Left lung (tissue), 10 donors: ENCODE data around the gene CTDNEP1. TPM values are rescaled to one million over a fixed set of nuclear protein-coding genes. Genes with fewer than 3 reads are reported as not detected.

Experiments
- ATAC-seq: fragments of 200-7000 bp; cut with Tn5 transposase; one replicate; pipeline ENCODE4 v1.9.1; 2020; ENCODE audit warnings: moderate library complexity
- DNase-seq, 4 donors: peaks; one replicate each; pipeline ENCODE4 v3.0.0-alpha.2; 2013 to 2020
- H3K27ac ChIP-seq, 2 donors: fragments of 200-600 bp; sonication (generic) in 1 of 2; one replicate each; pipeline versions ENCODE4 v1.5.0 to v1.8.0; 2020 to 2021
- H3K27me3 ChIP-seq, 2 donors: fragments of 200-600 bp; sonication (generic) in 1 of 2; one replicate each; pipeline versions ENCODE4 v1.5.0 to v1.8.0; 2020 to 2021
- H3K36me3 ChIP-seq, 2 donors: fragments of 200-600 bp; sonication (generic) in 1 of 2; one replicate each; pipeline versions ENCODE4 v1.5.0 to v1.8.0; 2020 to 2021
- H3K4me1 ChIP-seq, 2 donors: fragments of 200-600 bp; one replicate each; pipeline ENCODE4 v1.8.0; 2021
- H3K4me3 ChIP-seq, 2 donors: fragments of 200-600 bp; sonication (generic) in 1 of 2; one replicate each; pipeline versions ENCODE4 v1.5.0 to v1.8.0; 2020 to 2021; ENCODE audit warnings: mild to moderate bottlenecking in 1 of 2
- H3K9me3 ChIP-seq, 2 donors: fragments of 200-600 bp; sonication (generic) in 1 of 2; one replicate each; pipeline versions ENCODE4 v1.5.0 to v1.8.0; 2020 to 2021
- intact Hi-C, 2 donors: fragments of 100-400 bp; cut with DNase I; formaldehyde crosslinking; loops; one replicate each; pipeline versions ENCODE4 v1.11.2 to v1.14.2; 2022
- polyA plus RNA-seq, 6 donors: library from polyadenylated mRNA; unstranded; fragments of 120-200 nt; gene quantifications; one replicate each; pipeline ENCODE4 v1.2.1, GENCODE V29; 2013; ENCODE audit not compliant: insufficient read length in 6 of 6
- total RNA-seq, 2 donors: library from RNA; stranded (reverse); fragmentation: NEBNext Ultra II Directional; extraction: Animal tissue kit (Norgen Biotek cat#: 25700); gene quantifications; one replicate each; pipeline ENCODE4 v1.2.1, GENCODE V29; 2021
- TF ChIP-seq, protein P1 (sequence below), 2 donors: fragments of 200-600 bp; sonication (generic) in 1 of 2; IDR thresholded peaks; one replicate each; pipeline versions ENCODE4 v1.5.0 to v1.8.0; 2021; ENCODE audit warnings: antibody characterized with exemption in 2 of 2
- donor health status: DM: no; HTN: yes; CAD: no.
- donor health status: DM: no; HTN: no; CAD: no.

CTDNEP1 gene
- total and polyA plus RNA-seq, 8 donors = 133 to 171 (median 146) TPM

DNA sequence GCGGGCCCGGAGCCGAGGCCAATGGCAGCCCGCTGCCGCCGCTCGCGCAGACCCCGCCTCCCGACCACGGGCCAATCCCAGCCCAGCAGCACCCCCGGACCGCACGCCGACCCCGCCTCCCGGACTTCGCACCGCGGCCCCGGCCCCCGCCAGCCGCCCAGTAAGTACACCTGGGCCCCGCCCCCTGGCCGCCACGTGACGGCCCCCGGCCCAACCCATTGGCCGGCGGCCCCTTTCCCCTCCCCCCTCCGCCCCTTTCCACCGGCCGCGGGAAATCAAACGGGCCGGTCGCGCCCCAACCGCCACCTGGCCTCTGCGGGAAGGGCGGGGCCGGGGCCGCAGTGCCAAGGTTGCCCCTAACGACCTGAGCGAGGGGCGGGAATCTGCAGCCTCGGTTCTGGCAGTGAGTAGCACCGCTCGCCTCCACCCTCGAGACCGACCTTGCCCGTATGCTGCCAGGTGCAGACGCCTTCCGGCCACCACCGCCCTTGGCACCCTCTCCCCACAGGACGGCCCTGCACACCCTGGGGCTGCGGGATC, 43.1 kb upstream of the CTDNEP1 start, which contains the start of gene YBX2:
Gene YBX2 (minus strand): TSS at position 26 of the 540 bp plus-strand sequence. CDS start 139 bp downstream, outside the sequence.
- peak; percentile 63 for ATAC-seq
- H3K9me3 ChIP-seq = no peaks in the 10 kb centered on the region
- intact Hi-C loops = loop anchor here (10.0 kb wide), 1 partner anchor 250 kb away; the partner anchor contains the start of gene SLC16A11 (in 2 of the 2)
- peak in 3 of 4 donors; percentile 50 to 88 (median 62) for DNase-seq
- no peaks in the 10 kb centered on the region for H3K36me3 ChIP-seq
- TF ChIP-seq, protein P1, sequence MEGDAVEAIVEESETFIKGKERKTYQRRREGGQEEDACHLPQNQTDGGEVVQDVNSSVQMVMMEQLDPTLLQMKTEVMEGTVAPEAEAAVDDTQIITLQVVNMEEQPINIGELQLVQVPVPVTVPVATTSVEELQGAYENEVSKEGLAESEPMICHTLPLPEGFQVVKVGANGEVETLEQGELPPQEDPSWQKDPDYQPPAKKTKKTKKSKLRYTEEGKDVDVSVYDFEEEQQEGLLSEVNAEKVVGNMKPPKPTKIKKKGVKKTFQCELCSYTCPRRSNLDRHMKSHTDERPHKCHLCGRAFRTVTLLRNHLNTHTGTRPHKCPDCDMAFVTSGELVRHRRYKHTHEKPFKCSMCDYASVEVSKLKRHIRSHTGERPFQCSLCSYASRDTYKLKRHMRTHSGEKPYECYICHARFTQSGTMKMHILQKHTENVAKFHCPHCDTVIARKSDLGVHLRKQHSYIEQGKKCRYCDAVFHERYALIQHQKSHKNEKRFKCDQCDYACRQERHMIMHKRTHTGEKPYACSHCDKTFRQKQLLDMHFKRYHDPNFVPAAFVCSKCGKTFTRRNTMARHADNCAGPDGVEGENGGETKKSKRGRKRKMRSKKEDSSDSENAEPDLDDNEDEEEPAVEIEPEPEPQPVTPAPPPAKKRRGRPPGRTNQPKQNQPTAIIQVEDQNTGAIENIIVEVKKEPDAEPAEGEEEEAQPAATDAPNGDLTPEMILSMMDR (IDR thresholded peaks at IDR 0.05) = no peak
- peak within 1 kb of the TSS; percentile 7 to 23 for H3K4me3 ChIP-seq
- peaks cover 13 to 33% of the 10 kb centered on the region in 2 donors for H3K4me1 ChIP-seq
- H3K27me3 ChIP-seq = peaks cover 26 to 82% of the 10 kb centered on the region in 2 donors
- H3K27ac ChIP-seq = no peak within 1 kb of the TSS

DNA sequence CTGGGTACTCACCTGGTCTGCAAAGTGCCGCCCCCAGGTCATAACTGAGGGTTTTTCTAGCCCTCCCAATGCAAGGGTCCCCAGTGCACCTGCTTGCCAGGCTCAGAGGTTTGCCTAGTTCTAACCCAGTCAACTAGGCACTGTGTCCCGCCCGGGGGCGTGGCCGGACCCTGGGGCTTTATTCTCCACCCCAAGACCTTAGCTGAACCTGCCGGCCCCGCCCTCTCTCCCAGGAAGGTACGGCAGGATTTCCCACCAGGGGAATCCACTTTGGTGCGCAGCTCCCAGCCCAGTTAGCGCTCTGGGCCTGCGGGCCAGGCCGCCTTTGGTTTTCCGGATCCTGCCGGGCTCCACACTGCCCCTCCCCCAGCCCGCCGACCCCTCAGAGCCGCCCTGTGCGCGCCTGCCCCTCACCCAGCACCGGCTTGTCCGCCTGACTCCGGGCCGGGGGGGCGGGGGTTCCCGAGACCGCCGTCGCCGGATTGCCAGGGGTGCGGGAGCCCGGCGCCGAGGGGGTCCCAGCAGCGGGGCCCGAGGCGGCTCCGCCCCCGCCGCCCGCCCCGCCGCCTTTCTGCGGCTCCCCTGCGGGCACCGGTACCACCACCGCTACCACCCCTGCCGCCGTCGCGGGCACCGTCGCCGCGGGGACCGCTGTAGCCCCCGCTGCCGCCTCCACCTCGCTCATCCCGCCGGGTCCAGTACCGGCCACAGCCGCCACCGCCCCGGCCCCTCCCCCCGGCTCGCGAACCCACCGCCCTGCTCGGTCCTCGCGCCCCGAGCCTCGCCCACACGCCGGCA, 42.5 kb upstream of the CTDNEP1 start:
- Histone ChIP-seq H3K27me3 (peaks cover 26 to 87% of the 10 kb centered on the region in 2 donors), H3K27ac (no peak overlapping the region), H3K9me3 (no peaks in the 10 kb centered on the region), H3K36me3 (no peaks in the 10 kb centered on the region), H3K4me1 (peaks cover 13 to 33% of the 10 kb centered on the region in 2 donors), H3K4me3 (peak overlapping the region in 1 of 2 donors; percentile 23)
- no peak for DNase-seq
- TF ChIP-seq, protein P1 (IDR thresholded peaks at IDR 0.05) = no peak
- intact Hi-C loops = loop anchor here (10.0 kb wide), 1 partner anchor 249 kb away; the partner anchor contains the start of gene SLC16A11 (in 2 of the 2)
- ATAC-seq = peak; percentile 29

DNA sequence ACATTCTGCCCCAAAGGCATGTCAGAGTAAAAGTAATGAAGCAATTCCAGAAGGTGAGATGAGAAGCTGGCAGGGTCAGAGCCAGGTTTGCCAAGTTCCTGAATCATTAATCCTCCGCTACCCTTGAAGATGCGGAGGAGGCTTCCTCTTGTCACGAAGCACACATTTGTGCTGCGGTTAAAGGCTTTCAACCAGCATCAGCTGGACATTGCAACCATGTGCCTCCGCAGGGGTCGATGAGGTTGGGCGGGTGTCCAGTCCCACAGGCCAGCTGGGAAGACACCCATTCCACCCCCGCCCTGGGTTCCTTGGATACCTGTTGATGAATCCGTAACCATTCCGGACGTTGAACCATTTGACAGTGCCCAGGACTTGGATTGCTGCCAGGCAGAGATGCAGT, 41.6 kb upstream of the CTDNEP1 start:
- H3K4me1 ChIP-seq = peaks cover 13 to 33% of the 10 kb centered on the region in 2 donors
- no peak overlapping the region for H3K27ac ChIP-seq
- no peak for DNase-seq
- no peaks in the 10 kb centered on the region for H3K36me3 ChIP-seq
- peaks cover 26 to 85% of the 10 kb centered on the region in 2 donors for H3K27me3 ChIP-seq
- H3K9me3 ChIP-seq = no peaks in the 10 kb centered on the region
- no peak overlapping the region for H3K4me3 ChIP-seq
- no peak for ATAC-seq
- intact Hi-C loops = loop anchor here (10.0 kb wide), 1 partner anchor 248 kb away; the partner anchor contains the start of gene SLC16A11 (in 2 of the 2)
- TF ChIP-seq, protein P1 (IDR thresholded peaks at IDR 0.05) = no peak

DNA sequence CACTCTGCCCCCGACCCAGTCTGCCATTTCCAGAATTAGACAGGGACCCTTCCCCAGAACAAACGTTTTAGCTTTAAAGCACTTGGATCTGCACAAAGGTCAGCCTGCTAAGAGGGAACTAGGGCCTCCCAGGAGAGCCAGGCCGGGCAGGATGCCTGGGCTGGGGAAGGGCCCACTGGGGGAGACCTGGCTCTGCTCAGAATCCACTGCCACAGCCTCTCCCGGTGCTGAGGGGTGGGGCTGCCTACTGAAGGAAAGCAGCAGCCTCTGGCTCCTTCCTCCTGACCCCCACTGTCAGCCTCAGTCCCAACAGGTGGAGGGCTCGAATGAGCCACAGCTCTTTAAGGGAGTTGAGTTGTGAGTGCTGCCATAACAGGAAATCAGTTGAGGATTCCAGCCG, 41.2 kb upstream of the CTDNEP1 start:
- peaks cover 26 to 89% of the 10 kb centered on the region in 2 donors for H3K27me3 ChIP-seq
- intact Hi-C loops = loop anchor here (10.0 kb wide), 1 partner anchor 248 kb away; the partner anchor contains the start of gene SLC16A11 (in 2 of the 2)
- no peak for ATAC-seq
- H3K4me3 ChIP-seq = no peak overlapping the region
- TF ChIP-seq, protein P1 (IDR thresholded peaks at IDR 0.05) = no peak
- H3K27ac ChIP-seq = no peak overlapping the region
- H3K4me1 ChIP-seq = peaks cover 13 to 33% of the 10 kb centered on the region in 2 donors
- H3K36me3 ChIP-seq = no peaks in the 10 kb centered on the region
- DNase-seq = peak in 1 of 4 donors; percentile 33
- H3K9me3 ChIP-seq = no peaks in the 10 kb centered on the region

- no peak for DNase-seq
- ATAC-seq = no peak
- no peaks in the 10 kb centered on the region for H3K9me3 ChIP-seq
- no peak overlapping the region for H3K27ac ChIP-seq
- no peak overlapping the region for H3K4me3 ChIP-seq
- no peaks in the 10 kb centered on the region for H3K36me3 ChIP-seq
- TF ChIP-seq, protein P1 (IDR thresholded peaks at IDR 0.05) = no peak
- peaks cover 13 to 33% of the 10 kb centered on the region in 2 donors for H3K4me1 ChIP-seq
- peaks cover 26 to 93% of the 10 kb centered on the region in 2 donors for H3K27me3 ChIP-seq
- intact Hi-C loops = loop anchor here (10.0 kb wide), 1 partner anchor 247 kb away; the partner anchor contains the start of gene SLC16A11 (in 2 of the 2)
Measured at GRCh38 chr17:7292194-7292593, 40.7 kb upstream of the CTDNEP1 start.
